HepG2 (cell line): Measurements from ENCODE around the gene B3GNT8. TPM values are rescaled to one million over a fixed set of nuclear protein-coding genes. Genes with fewer than 3 reads are reported as not detected.

Experiments used
- BRD4 ChIP-seq: sonication (generic); formaldehyde crosslinking; IDR thresholded peaks from 2 replicates; pipeline ENCODE4 v1.4.0; 2020; ENCODE audit warnings: missing genetic modification reagents
- CENPX ChIP-seq: sonication (generic); formaldehyde crosslinking; IDR thresholded peaks from 2 replicates; pipeline ENCODE4 v1.9.0; 2021; ENCODE audit warnings: mild to moderate bottlenecking, missing genetic modification reagents, moderate library complexity
- GTF2F1 ChIP-seq: fragments of 150-350 bp; IDR thresholded peaks from 2 replicates; pipeline ENCODE4 v1.6.1; 2014; ENCODE audit warnings: low read length
- HOXA9 ChIP-seq: sonication (generic); formaldehyde crosslinking; IDR thresholded peaks from 2 replicates; pipeline ENCODE4 v1.8.1; 2022; ENCODE audit warnings: missing genetic modification reagents, mild to moderate bottlenecking, moderate library complexity, borderline replicate concordance
- SATB2 ChIP-seq: sonication (generic); formaldehyde crosslinking; IDR thresholded peaks from 2 replicates; pipeline ENCODE4 v1.5.0; 2020; ENCODE audit warnings: missing genetic modification reagents
- TBX2 ChIP-seq: sonication (generic); formaldehyde crosslinking; IDR thresholded peaks from 2 replicates; pipeline ENCODE4 v1.5.0; 2020; ENCODE audit warnings: missing genetic modification reagents, mild to moderate bottlenecking, borderline replicate concordance
- TOPORS ChIP-seq: sonication (generic); formaldehyde crosslinking; IDR thresholded peaks from 2 replicates; pipeline ENCODE4 v1.8.0; 2023; ENCODE audit warnings: mild to moderate bottlenecking, missing genetic modification reagents
- U2AF2 ChIP-seq: fragments of 200-400 bp; formaldehyde crosslinking; IDR thresholded peaks from 2 replicates; pipeline ENCODE4 v1.6.1; 2017; ENCODE audit warnings: low read depth, mild to moderate bottlenecking, low read length
- ZNF101 ChIP-seq: sonication (generic); formaldehyde crosslinking; IDR thresholded peaks from 2 replicates; pipeline ENCODE4 v1.4.0; 2020; ENCODE audit warnings: mild to moderate bottlenecking, low read depth, missing genetic modification reagents, borderline replicate concordance
- ZNF34 ChIP-seq: sonication (generic); formaldehyde crosslinking; IDR thresholded peaks from 2 replicates; pipeline ENCODE4 v1.4.0; 2020; ENCODE audit warnings: mild to moderate bottlenecking, missing genetic modification reagents, borderline replicate concordance
- ZNF678 ChIP-seq: sonication (generic); formaldehyde crosslinking; IDR thresholded peaks from 2 replicates; pipeline ENCODE4 v1.4.0; 2020; ENCODE audit warnings: mild to moderate bottlenecking, missing genetic modification reagents
- ZNF709 ChIP-seq: sonication (generic); formaldehyde crosslinking; IDR thresholded peaks from 2 replicates; pipeline ENCODE4 v1.5.0; 2020; ENCODE audit warnings: mild to moderate bottlenecking, missing genetic modification reagents
- ZNF776 ChIP-seq: sonication (generic); formaldehyde crosslinking; IDR thresholded peaks from 2 replicates; pipeline ENCODE4 v1.4.0; 2020; ENCODE audit warnings: mild to moderate bottlenecking, missing genetic modification reagents
- polyA plus RNA-seq, 8 experiments: library from polyadenylated mRNA; depleted of rRNA in 3 of 8; stranded (reverse) in 7 of 8; unstranded in 1 of 8; fragments of >200 nt; fragmentation: Illumina TruSeq in 4 of 8; extraction: Trizol in 4 of 8; gene quantifications; 2 replicates each; pipeline versions ENCODE4 v1.2.1 to v1.2.3, GENCODE V29; 2011 to 2016; ENCODE audit warnings: low read depth in 4 of 8, missing spikeins in 1 of 8, mixed read lengths in 1 of 8; ENCODE audit not compliant: insufficient read depth in 1 of 8
- total RNA-seq, 5 experiments: library from RNA; depleted of rRNA; stranded (reverse); fragments of >200 nt; fragmentation: Illumina TruSeq; extraction: Trizol; gene quantifications; 2 replicates each; pipeline ENCODE4 v1.2.3, GENCODE V29; 2016; ENCODE audit warnings: low read depth in 1 of 5
- TF ChIP-seq, protein P1 (sequence below): sonication (generic); formaldehyde crosslinking; conservative IDR thresholded peaks from 2 replicates; pipeline ENCODE4 v1.5.0; 2020; ENCODE audit warnings: missing genetic modification reagents
- TF ChIP-seq, protein P2 (sequence below): sonication (generic); formaldehyde crosslinking; IDR thresholded peaks from 2 replicates; pipeline ENCODE4 v1.5.0; 2020; ENCODE audit warnings: missing genetic modification reagents
- TF ChIP-seq, protein P3 (sequence below): sonication (generic); formaldehyde crosslinking; IDR thresholded peaks from 2 replicates; pipeline ENCODE4 v1.5.0; 2020; ENCODE audit warnings: mild to moderate bottlenecking, missing genetic modification reagents
- TF ChIP-seq, protein P4 (sequence below): sonication (generic); formaldehyde crosslinking; IDR thresholded peaks from 2 replicates; pipeline ENCODE4 v1.4.0; 2020; ENCODE audit warnings: missing genetic modification reagents
- TF ChIP-seq, protein P5 (sequence below): sonication (generic); formaldehyde crosslinking; IDR thresholded peaks from 2 replicates; pipeline ENCODE4 v1.9.0; 2021; ENCODE audit warnings: missing genetic modification reagents, borderline replicate concordance
- TF ChIP-seq, protein P6 (sequence below): IDR thresholded peaks from 2 replicates; pipeline ENCODE4 v1.6.1; 2016; ENCODE audit warnings: missing genetic modification reagents, missing compliant biosample characterization

B3GNT8 gene
- total and polyA plus RNA-seq, 2 of the 13 experiments (the other 11 are each of a cell fraction or from before 2014, with no cell fraction given): 0.26 to 1.9 TPM

DNA sequence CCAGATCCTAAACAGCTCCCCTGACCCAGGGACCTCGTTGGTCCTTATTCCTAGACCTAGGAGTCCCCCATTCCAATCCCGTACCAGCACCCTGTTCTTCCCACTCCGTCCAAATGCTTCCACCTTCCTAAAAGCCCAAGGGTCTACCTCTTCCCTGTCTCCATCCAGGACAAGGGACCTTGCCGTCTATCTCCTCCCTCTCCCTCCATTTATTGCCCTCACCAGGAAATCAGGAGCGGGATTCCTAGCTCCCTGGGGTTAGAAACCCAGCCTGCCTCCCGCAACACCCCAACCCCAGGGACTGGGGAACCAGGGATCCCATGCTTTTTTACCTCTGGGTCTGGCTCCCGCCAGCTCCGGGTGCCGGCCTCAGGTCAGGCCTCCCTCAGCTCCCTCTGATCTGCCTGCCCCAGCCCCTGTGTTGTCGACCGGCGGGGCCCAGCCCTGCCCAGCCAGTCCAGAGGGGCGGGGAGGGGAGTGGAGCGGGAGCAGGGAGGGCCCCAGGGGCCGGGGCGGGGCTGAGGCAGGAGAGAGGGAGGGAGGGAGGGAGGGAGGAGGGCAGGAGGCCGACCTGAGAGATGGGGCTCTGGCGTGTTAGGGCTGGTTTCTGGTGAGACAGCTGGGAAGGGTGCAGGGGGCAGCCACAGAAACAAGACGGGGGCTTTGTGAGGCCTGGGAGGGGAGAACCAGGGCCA, at the start of gene B3GNT8 (continued):
- TF ChIP-seq, protein P1, sequence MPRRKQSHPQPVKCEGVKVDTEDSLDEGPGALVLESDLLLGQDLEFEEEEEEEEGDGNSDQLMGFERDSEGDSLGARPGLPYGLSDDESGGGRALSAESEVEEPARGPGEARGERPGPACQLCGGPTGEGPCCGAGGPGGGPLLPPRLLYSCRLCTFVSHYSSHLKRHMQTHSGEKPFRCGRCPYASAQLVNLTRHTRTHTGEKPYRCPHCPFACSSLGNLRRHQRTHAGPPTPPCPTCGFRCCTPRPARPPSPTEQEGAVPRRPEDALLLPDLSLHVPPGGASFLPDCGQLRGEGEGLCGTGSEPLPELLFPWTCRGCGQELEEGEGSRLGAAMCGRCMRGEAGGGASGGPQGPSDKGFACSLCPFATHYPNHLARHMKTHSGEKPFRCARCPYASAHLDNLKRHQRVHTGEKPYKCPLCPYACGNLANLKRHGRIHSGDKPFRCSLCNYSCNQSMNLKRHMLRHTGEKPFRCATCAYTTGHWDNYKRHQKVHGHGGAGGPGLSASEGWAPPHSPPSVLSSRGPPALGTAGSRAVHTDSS (CRISPR knock-in tag): no peak
- TF ChIP-seq ZNF776: no peak
- TF ChIP-seq HOXA9 (CRISPR knock-in tag): no peak
- TF ChIP-seq TBX2 (CRISPR knock-in tag): peak; percentile 49
- TF ChIP-seq TOPORS (CRISPR knock-in tag): no peak
- TF ChIP-seq U2AF2: no peak
- TF ChIP-seq, protein P2, sequence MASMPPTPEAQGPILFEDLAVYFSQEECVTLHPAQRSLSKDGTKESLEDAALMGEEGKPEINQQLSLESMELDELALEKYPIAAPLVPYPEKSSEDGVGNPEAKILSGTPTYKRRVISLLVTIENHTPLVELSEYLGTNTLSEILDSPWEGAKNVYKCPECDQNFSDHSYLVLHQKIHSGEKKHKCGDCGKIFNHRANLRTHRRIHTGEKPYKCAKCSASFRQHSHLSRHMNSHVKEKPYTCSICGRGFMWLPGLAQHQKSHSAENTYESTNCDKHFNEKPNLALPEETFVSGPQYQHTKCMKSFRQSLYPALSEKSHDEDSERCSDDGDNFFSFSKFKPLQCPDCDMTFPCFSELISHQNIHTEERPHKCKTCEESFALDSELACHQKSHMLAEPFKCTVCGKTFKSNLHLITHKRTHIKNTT: no peak
- TF ChIP-seq ZNF101 (CRISPR knock-in tag): no peak
- TF ChIP-seq SATB2 (CRISPR knock-in tag): no peak
- TF ChIP-seq ZNF678 (CRISPR knock-in tag): no peak
- TF ChIP-seq, protein P3, sequence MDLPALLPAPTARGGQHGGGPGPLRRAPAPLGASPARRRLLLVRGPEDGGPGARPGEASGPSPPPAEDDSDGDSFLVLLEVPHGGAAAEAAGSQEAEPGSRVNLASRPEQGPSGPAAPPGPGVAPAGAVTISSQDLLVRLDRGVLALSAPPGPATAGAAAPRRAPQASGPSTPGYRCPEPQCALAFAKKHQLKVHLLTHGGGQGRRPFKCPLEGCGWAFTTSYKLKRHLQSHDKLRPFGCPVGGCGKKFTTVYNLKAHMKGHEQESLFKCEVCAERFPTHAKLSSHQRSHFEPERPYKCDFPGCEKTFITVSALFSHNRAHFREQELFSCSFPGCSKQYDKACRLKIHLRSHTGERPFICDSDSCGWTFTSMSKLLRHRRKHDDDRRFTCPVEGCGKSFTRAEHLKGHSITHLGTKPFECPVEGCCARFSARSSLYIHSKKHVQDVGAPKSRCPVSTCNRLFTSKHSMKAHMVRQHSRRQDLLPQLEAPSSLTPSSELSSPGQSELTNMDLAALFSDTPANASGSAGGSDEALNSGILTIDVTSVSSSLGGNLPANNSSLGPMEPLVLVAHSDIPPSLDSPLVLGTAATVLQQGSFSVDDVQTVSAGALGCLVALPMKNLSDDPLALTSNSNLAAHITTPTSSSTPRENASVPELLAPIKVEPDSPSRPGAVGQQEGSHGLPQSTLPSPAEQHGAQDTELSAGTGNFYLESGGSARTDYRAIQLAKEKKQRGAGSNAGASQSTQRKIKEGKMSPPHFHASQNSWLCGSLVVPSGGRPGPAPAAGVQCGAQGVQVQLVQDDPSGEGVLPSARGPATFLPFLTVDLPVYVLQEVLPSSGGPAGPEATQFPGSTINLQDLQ (CRISPR knock-in tag): no peak
- no peak for TF ChIP-seq CENPX
- TF ChIP-seq, protein P4, sequence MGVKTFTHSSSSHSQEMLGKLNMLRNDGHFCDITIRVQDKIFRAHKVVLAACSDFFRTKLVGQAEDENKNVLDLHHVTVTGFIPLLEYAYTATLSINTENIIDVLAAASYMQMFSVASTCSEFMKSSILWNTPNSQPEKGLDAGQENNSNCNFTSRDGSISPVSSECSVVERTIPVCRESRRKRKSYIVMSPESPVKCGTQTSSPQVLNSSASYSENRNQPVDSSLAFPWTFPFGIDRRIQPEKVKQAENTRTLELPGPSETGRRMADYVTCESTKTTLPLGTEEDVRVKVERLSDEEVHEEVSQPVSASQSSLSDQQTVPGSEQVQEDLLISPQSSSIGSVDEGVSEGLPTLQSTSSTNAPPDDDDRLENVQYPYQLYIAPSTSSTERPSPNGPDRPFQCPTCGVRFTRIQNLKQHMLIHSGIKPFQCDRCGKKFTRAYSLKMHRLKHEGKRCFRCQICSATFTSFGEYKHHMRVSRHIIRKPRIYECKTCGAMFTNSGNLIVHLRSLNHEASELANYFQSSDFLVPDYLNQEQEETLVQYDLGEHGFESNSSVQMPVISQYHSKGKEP (CRISPR knock-in tag): no peak
- TF ChIP-seq, protein P5, sequence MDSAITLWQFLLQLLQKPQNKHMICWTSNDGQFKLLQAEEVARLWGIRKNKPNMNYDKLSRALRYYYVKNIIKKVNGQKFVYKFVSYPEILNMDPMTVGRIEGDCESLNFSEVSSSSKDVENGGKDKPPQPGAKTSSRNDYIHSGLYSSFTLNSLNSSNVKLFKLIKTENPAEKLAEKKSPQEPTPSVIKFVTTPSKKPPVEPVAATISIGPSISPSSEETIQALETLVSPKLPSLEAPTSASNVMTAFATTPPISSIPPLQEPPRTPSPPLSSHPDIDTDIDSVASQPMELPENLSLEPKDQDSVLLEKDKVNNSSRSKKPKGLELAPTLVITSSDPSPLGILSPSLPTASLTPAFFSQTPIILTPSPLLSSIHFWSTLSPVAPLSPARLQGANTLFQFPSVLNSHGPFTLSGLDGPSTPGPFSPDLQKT (CRISPR knock-in tag): no peak
- no peak for TF ChIP-seq BRD4 (CRISPR knock-in tag)
- no peak for TF ChIP-seq GTF2F1
- TF ChIP-seq ZNF709: no peak
- TF ChIP-seq, protein P6, sequence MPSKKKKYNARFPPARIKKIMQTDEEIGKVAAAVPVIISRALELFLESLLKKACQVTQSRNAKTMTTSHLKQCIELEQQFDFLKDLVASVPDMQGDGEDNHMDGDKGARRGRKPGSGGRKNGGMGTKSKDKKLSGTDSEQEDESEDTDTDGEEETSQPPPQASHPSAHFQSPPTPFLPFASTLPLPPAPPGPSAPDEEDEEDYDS (CRISPR knock-in tag): peak; percentile 66
- no peak for TF ChIP-seq ZNF34 (CRISPR knock-in tag)
